OCI-LY7 (cell line): Measurements from ENCODE around the gene NCK2. TPM values are rescaled to one million over a fixed set of nuclear protein-coding genes. Genes with fewer than 3 reads are reported as not detected.

Source experiments
- BruUV-seq: library from RNA; stranded (reverse); fragments of 400-500 nt; replicated peaks from 2 replicates; lab custom pipeline; 2021; lab: Mats Ljungman, UMichigan
- CTCF ChIA-PET: fragments of 300-600 bp; sonication (Branson Sonifier 250); formaldehyde crosslinking; loops from one replicate; lab custom pipeline; 2022; ENCODE audit warnings: antibody characterized with exemption; ENCODE audit not compliant: unreplicated experiment; lab: Charles Lee
- POLR2A ChIA-PET: fragments of 300-600 bp; sonication (Branson Sonifier 250); formaldehyde crosslinking; loops from one replicate; lab custom pipeline; 2022; ENCODE audit warnings: antibody characterized with exemption; lab: Charles Lee
- DNase-seq: peaks from one replicate; pipeline ENCODE4 v3.0.0-alpha.2; 2015; ENCODE audit warnings: low spot score
- H2AFZ ChIP-seq: fragments of 200-600 bp; sonication (generic), shearing (Covaris generic); 2 replicates; pipeline ENCODE4 v1.6.1; 2014; ENCODE audit warnings: mild to moderate bottlenecking, antibody characterized with exemption, low read length, moderate library complexity
- H3K27ac ChIP-seq: fragments of 200-600 bp; sonication (generic); 2 replicates; pipeline ENCODE4 v1.5.1; 2014; ENCODE audit warnings: mixed run types, low read depth, mild to moderate bottlenecking, moderate library complexity, low read length, inconsistent platforms; ENCODE audit not compliant: poor library complexity, severe bottlenecking
- H3K36me3 ChIP-seq: fragments of 200-600 bp; sonication (generic); 2 replicates; pipeline ENCODE4 v1.6.1; 2014; ENCODE audit warnings: mild to moderate bottlenecking, antibody characterized with exemption, low read length, moderate library complexity, mixed read lengths; ENCODE audit not compliant: insufficient read depth
- H3K4me1 ChIP-seq: fragments of 200-600 bp; sonication (generic); 2 replicates; pipeline ENCODE4 v1.5.1; 2014; ENCODE audit warnings: mild to moderate bottlenecking, low read length; ENCODE audit not compliant: insufficient read depth, poor library complexity, severe bottlenecking
- H3K4me2 ChIP-seq: fragments of 200-600 bp; sonication (generic); 2 replicates; pipeline ENCODE4 v1.6.1; 2014; ENCODE audit warnings: mild to moderate bottlenecking, low read length
- H3K4me3 ChIP-seq: fragments of 200-600 bp; sonication (generic); 2 replicates; pipeline ENCODE4 v1.5.1; 2014; ENCODE audit warnings: mild to moderate bottlenecking, low read depth, low read length; ENCODE audit not compliant: poor library complexity, severe bottlenecking
- H3K79me2 ChIP-seq: fragments of 200-600 bp; sonication (generic); 2 replicates; pipeline ENCODE4 v1.6.1; 2016; ENCODE audit warnings: low read depth, mild to moderate bottlenecking, low read length, moderate library complexity, mixed read lengths; ENCODE audit not compliant: insufficient read depth
- H3K9me2 ChIP-seq: fragments of 200-600 bp; sonication (generic); 2 replicates; pipeline ENCODE4 v1.6.1; 2016; ENCODE audit warnings: mild to moderate bottlenecking, low read length, mixed read lengths; ENCODE audit not compliant: insufficient read depth
- H3K9me3 ChIP-seq: fragments of 200-600 bp; sonication (generic); 2 replicates; pipeline ENCODE4 v1.6.1; 2014; ENCODE audit warnings: mild to moderate bottlenecking, mixed run types, low read length, mixed read lengths
- H4K20me1 ChIP-seq: fragments of 200-600 bp; sonication (generic); 2 replicates; pipeline ENCODE4 v1.6.1; 2014; ENCODE audit warnings: mild to moderate bottlenecking, antibody characterized with exemption, low read length, moderate library complexity, mixed read lengths; ENCODE audit not compliant: insufficient read depth
- EZH2phosphoT487 ChIP-seq: fragments of 200-600 bp; sonication (generic); IDR thresholded peaks from 2 replicates; pipeline ENCODE4 v1.6.1; 2018; ENCODE audit warnings: low read depth, borderline replicate concordance, mild to moderate bottlenecking, mixed run types, antibody characterized with exemption, low read length, moderate library complexity, mixed read lengths
- intact Hi-C: fragments of 100-400 bp; cut with micrococcal nuclease; formaldehyde crosslinking; loops from one replicate; pipeline ENCODE4 v1.10.0; 2022; ENCODE audit not compliant: unreplicated experiment
- total RNA-seq, 2 experiments: library from RNA; depleted of rRNA in 1 of 2; stranded (reverse); fragments of >200 nt in 1 of 2; shearing (Covaris generic) in 1 of 2; gene quantifications; 2 replicates each; pipeline ENCODE4 v1.2.3, GENCODE V29; 2014 to 2022
- TF ChIP-seq, protein P1 (sequence below): fragments of 200-600 bp; sonication (generic); conservative IDR thresholded peaks from 2 replicates; pipeline ENCODE4 v1.5.1; 2014; ENCODE audit warnings: mild to moderate bottlenecking, antibody characterized with exemption, low read length, moderate library complexity, mixed read lengths

Gene NCK2
- total RNA-seq, 2 experiments from 2014 or later = 23.4 to 34.2 TPM

DNA sequence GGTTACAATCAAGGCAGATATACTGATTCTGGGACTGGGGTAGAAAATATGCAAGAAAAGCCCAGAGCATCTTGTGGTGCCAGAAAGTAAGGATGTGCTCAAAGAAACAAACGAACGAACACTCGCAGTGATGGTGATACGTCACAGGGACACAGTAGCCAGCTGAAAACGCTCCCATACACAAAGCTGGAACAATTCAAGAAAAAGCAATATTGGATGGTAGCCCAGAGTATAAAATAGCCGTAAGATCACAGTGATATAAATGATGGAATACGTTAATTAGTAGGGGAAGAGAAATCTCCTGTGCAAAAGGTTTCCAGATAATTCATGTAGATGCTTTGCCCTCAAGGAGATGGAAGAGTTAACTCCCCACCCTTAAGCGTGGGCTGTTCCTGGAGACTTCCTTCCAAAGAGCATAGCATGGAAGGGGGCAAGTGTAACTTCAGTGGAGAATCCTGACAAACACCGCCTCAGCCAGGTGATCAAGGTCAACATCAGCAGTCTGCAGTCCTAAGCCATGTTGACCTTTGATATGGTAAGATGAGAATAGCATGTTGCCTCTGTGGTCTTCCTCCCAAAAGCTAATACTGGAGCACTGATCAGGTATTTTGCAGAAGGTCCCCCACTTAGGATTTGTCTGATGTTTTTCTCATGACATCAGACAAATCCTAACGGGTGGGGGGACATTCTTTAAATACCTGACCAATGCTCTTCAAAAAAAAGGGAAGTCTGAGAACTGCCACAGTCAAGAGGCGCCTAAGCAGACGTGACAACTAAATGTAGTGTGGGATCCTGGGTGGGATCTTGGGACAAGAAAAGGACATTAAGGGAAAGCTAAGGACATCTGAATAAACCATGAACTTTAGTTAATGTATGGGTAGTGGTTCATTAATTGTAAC lies 99.0 kb downstream of the NCK2 start:
- no peak for DNase-seq

DNA sequence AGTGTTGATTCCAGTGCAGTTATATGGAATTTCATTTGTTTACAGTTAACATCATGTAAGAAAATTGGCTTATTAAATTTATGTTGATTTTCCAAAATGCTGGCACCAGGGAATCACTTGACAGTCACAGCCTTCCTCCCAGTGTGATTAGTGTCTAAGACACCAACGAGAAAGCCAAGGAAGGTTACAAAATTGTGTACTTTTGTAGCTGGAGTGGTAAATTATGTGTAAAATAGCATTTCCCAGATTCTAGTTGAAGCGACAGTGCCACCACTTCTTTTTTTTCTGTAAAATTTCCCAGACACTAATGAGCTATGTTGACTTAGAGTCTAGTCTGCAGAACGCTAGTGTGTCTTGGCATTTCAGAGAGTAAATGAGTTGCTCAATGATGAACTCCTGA lies 101.3 kb downstream of the NCK2 start:
- no peak for DNase-seq
- CTCF ChIA-PET = no interaction called here
- Histone ChIP-seq H3K36me3 (no peaks in the 10 kb centered on the region), H3K79me2 (no peaks in the 10 kb centered on the region), H3K4me3 (no peak overlapping the region), H3K9me2 (no peaks in the 10 kb centered on the region), H3K4me1 (peaks cover 29% of the 10 kb centered on the region), H3K27ac (no peak overlapping the region), H2AFZ (no peak overlapping the region), H3K4me2 (no peak overlapping the region), H4K20me1 (no peaks in the 10 kb centered on the region), H3K9me3 (no peaks in the 10 kb centered on the region; the same call in 1 of the 2 replicates)
- no TSS peak for BruUV-seq
- intact Hi-C loops = no loop called here
- POLR2A ChIA-PET = no interaction called here
- TF ChIP-seq, protein P1, sequence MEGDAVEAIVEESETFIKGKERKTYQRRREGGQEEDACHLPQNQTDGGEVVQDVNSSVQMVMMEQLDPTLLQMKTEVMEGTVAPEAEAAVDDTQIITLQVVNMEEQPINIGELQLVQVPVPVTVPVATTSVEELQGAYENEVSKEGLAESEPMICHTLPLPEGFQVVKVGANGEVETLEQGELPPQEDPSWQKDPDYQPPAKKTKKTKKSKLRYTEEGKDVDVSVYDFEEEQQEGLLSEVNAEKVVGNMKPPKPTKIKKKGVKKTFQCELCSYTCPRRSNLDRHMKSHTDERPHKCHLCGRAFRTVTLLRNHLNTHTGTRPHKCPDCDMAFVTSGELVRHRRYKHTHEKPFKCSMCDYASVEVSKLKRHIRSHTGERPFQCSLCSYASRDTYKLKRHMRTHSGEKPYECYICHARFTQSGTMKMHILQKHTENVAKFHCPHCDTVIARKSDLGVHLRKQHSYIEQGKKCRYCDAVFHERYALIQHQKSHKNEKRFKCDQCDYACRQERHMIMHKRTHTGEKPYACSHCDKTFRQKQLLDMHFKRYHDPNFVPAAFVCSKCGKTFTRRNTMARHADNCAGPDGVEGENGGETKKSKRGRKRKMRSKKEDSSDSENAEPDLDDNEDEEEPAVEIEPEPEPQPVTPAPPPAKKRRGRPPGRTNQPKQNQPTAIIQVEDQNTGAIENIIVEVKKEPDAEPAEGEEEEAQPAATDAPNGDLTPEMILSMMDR = no peak
- no peak for TF ChIP-seq EZH2phosphoT487

More for the DNA sequence above, 99.0 kb downstream of the NCK2 start:
- no peak for TF ChIP-seq EZH2phosphoT487
- TF ChIP-seq, protein P1 = no peak
- Histone ChIP-seq H3K79me2 (no peaks in the 10 kb centered on the region), H3K36me3 (no peaks in the 10 kb centered on the region; the same call in 1 of the 2 replicates), H3K4me3 (no peak overlapping the region), H3K4me2 (no peak overlapping the region), H3K27ac (no peak overlapping the region), H4K20me1 (no peaks in the 10 kb centered on the region), H3K9me3 (peaks cover under 1% of the 10 kb centered on the region; the same call in 1 of the 2 replicates), H3K9me2 (no peaks in the 10 kb centered on the region), H3K4me1 (peaks cover 15% of the 10 kb centered on the region), H2AFZ (no peak overlapping the region)
- ChIA-PET CTCF (no interaction called here), POLR2A (interaction anchor here (0.7 kb wide), 1 partner anchor 16 kb away, joined by 4 read pairs; no protein-coding TSS in a partner anchor)
- intact Hi-C loops = no loop called here
- no TSS peak for BruUV-seq

DNA sequence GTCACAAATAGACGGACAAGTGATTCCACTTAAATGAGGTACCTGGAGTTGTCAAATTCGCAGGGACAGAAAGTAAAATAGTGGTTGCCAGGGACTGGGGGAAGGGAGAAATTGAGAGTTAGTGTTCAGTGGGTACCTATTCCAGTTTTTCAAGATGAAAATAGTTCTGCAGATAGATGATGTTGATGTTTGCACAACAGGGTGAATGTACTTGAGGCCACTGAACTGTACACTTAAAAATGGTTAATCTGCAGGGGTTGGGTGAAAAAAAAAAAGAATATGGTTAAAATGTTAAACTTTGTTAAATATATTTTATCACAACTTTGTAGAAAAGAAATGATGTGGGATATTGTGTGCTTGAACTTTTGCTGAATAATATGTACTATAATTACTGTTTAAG lies 102.3 kb downstream of the NCK2 start:
- Histone ChIP-seq H4K20me1 (no peaks in the 10 kb centered on the region), H3K4me2 (no peak overlapping the region), H3K4me3 (no peak overlapping the region), H3K27ac (no peak overlapping the region), H3K9me3 (no peaks in the 10 kb centered on the region), H3K4me1 (peaks cover 23% of the 10 kb centered on the region), H3K36me3 (no peaks in the 10 kb centered on the region), H3K9me2 (no peaks in the 10 kb centered on the region), H2AFZ (no peak overlapping the region), H3K79me2 (no peaks in the 10 kb centered on the region)
- TF ChIP-seq, protein P1 = no peak
- no peak for TF ChIP-seq EZH2phosphoT487
- CTCF ChIA-PET = interaction anchor here (1.0 kb wide), 1 partner anchor 10 kb away, joined by 5 read pairs; no protein-coding TSS in a partner anchor
- POLR2A ChIA-PET = no interaction called here
- BruUV-seq = no TSS peak
- intact Hi-C loops = no loop called here
- DNase-seq = no peak
